Activated T-helper 2 cell treated with anti-CD3 and anti-CD28 coated beads, Interferon-gamma antibody, Interleukin-2, Interleukin-4, amounts not matched to agents 10 μg/mL and 5 μg/mL and 100 μg/mL, durations not matched to agents 14 hours and 24 hours and 36 hours (primary cell): ENCODE results near the gene ZDHHC24. TPM values are rescaled to one million over a fixed set of nuclear protein-coding genes. Genes with fewer than 3 reads are reported as not detected.
"Not testable (repeated sequence)": the region's sequence is repeated elsewhere in the genome, so short reads cannot be mapped to it uniquely, and the experiment has no call there.

ENCODE experiments used
- DNase-seq: peaks from one replicate; pipeline ENCODE4 v3.0.0; 2021; ENCODE audit warnings: low spot score
- H3K27ac Mint-ChIP-seq: one replicate; pipeline ENCODE4 v1.8.0; 2021; ENCODE audit warnings: mixed read lengths
- H3K27me3 Mint-ChIP-seq: one replicate; pipeline ENCODE4 v1.8.0; 2021; ENCODE audit warnings: low read depth, mixed read lengths
- H3K36me3 Mint-ChIP-seq: one replicate; pipeline ENCODE4 v1.8.0; 2021; ENCODE audit warnings: low read depth, mixed read lengths
- H3K4me1 Mint-ChIP-seq: one replicate; pipeline ENCODE4 v1.8.0; 2021; ENCODE audit warnings: low read depth, mixed read lengths
- H3K4me3 Mint-ChIP-seq: one replicate; pipeline ENCODE4 v1.8.0; 2021; ENCODE audit warnings: low read depth, mild to moderate bottlenecking, moderate library complexity, mixed read lengths
- H3K9me3 Mint-ChIP-seq: one replicate; pipeline ENCODE4 v1.8.0; 2021; ENCODE audit warnings: mixed read lengths
- intact Hi-C: fragments of 100-400 bp; cut with micrococcal nuclease; formaldehyde crosslinking; loops from one replicate; pipeline ENCODE4 v1.15.1; 2023
- total RNA-seq: library from RNA; stranded (reverse); gene quantifications from 2 replicates; pipeline ENCODE4 v1.2.3, GENCODE V29; 2022

Gene ZDHHC24, protein sequence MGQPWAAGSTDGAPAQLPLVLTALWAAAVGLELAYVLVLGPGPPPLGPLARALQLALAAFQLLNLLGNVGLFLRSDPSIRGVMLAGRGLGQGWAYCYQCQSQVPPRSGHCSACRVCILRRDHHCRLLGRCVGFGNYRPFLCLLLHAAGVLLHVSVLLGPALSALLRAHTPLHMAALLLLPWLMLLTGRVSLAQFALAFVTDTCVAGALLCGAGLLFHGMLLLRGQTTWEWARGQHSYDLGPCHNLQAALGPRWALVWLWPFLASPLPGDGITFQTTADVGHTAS
- total RNA-seq: 14.0 and 14.4 TPM in 2 replicates

DNA sequence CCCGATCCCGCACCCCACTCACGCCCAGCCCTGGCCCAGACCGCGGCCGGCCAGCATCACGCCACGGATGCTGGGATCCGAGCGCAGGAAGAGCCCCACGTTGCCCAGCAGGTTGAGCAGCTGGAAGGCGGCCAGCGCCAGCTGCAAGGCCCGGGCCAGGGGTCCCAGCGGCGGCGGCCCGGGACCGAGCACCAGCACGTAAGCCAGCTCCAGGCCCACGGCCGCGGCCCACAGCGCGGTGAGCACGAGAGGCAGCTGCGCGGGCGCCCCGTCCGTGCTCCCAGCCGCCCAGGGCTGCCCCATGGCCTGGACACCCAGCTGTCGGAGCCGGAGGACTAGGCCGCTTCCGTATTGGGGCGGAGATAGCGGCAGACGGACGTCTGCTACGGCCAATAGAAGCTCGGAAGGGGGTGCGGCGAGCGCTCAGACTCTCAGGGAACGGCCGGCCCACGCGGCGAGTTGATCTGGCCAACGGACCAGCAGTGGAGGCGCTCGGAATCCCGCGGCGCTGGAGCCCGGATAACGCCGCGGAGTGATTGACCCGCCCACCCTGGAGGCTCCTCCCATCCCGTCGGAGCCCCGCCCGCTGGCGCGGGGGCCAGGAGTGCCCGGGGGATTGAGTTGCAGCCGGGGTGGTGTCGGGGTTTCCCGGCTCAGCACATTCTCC is at the start of gene ZDHHC24:
Gene ZDHHC24, minus strand, starts transcription at position 348 of the 667 bp plus-strand sequence. Its CDS starts 45 bp downstream, at position 303.
- peaks cover 15% of the 10 kb centered on the region for H3K27me3 Mint-ChIP-seq
- peaks cover 21% of the 10 kb centered on the region for H3K36me3 Mint-ChIP-seq

DNA sequence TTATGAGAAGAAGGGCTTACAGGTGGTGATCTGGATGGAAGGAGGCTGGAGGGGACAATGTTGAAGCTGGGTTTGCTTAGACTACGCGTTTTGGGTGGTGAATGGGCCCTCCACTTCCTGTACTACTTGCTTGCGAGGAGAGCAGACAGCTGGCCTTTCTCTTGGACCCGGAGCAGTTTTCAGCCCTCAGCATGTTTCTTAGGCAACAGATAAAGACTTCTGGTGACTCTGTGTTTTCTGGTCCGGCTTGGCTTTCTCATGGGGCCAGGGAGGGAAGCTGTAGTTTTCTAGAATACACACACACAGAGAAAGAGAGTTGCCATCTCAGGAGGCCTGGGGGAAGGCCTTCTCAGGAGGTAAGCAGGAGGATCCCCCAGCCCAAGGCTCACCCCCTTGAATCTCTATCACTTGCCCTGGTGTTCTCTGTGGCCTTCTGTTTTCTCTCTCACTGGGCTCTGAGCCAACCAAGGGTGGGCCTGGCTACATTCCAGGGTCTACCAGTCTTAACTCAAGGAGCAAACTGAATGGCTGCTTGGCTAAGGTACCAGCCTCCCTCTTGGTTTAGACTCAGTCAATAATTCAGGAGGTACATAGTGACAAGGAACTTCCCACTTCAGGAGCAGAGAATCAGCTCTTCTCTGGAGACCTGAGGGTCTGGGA is 49.5 kb upstream of the ZDHHC24 start:
- intact Hi-C loops: no loop called here

More for the DNA sequence above, at the start of gene ZDHHC24:
- intact Hi-C loops: loop anchor here (2.0 kb wide), 1 partner anchor 71 kb away; the partner anchor contains the start of gene RBM14
- Mint-ChIP-seq H3K4me1 (peaks cover 24% of the 10 kb centered on the region), H3K27ac (peak within 1 kb of the TSS; percentile 58), H3K9me3 (no peaks in the 10 kb centered on the region), H3K4me3 (peak within 1 kb of the TSS; percentile 86)
- peak; percentile 87 for DNase-seq

DNA sequence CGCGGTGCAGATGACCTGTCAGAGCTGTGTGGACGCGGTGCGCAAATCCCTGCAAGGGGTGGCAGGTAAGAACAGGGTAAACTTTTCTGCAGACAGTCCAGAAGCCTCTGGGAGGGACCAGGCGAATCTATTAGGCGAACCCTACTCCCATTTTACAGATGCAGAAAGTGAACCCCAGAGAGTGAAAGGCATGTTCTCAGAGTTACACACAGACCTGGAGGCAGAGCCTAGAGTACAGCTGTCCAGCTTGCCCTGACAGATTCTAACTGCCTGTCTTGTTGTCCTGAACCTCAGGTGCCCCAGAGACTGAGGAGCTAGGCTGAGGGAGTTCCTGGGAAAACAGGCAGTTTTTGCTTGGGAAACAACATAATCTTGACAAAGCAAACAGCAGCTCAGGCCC is 47.8 kb upstream of the ZDHHC24 start:
- Mint-ChIP-seq H3K4me3 (peak overlapping the region; percentile 98), H3K4me1 (peaks cover 16% of the 10 kb centered on the region), H3K27ac (no peak overlapping the region), H3K27me3 (no peaks in the 10 kb centered on the region), H3K36me3 (peaks cover 1% of the 10 kb centered on the region), H3K9me3 (no peaks in the 10 kb centered on the region)
- intact Hi-C loops: loop anchor here (1.0 to 2.0 kb wide), 2 partner anchors 23 to 45 kb away; partner anchors contain the start of genes RBM14 and RBM4
- no peak for DNase-seq

More for the DNA sequence above, 49.5 kb upstream of the ZDHHC24 start:
- Mint-ChIP-seq H3K27me3 (no peaks in the 10 kb centered on the region), H3K4me3 (peak overlapping the region; percentile 51), H3K4me1 (peaks cover 16% of the 10 kb centered on the region), H3K27ac (peak overlapping the region; percentile 3), H3K9me3 (no peaks in the 10 kb centered on the region), H3K36me3 (peaks cover 8% of the 10 kb centered on the region)
- DNase-seq: no peak

DNA sequence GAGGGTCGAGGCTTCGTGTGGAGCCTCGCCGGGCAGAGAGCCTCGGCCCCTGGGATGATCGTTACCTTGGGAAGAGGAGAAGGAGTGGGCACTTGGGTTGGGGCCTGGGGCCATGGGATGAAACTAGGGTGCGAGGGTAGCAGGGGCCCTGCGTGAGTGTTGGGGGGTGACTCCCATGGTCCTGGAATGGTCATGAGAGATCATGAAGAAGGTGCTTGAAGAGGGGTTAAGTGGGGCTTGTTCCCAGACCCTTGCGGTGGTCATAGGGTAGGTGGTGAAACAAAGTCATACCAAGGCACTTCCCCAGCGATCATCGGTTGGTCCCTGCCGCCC is 47.4 kb upstream of the ZDHHC24 start:
- H3K27me3 Mint-ChIP-seq: no peaks in the 10 kb centered on the region
- peak overlapping the region; percentile 94 for H3K27ac Mint-ChIP-seq
- H3K36me3 Mint-ChIP-seq: no peaks in the 10 kb centered on the region
- no peaks in the 10 kb centered on the region for H3K9me3 Mint-ChIP-seq
- no peak for DNase-seq
- peaks cover 16% of the 10 kb centered on the region for H3K4me1 Mint-ChIP-seq
- intact Hi-C loops: loop anchor here (1.0 to 2.0 kb wide), 2 partner anchors 23 to 46 kb away; partner anchors contain the start of genes RBM14 and RBM4
- peak overlapping the region; percentile 98 for H3K4me3 Mint-ChIP-seq

DNA sequence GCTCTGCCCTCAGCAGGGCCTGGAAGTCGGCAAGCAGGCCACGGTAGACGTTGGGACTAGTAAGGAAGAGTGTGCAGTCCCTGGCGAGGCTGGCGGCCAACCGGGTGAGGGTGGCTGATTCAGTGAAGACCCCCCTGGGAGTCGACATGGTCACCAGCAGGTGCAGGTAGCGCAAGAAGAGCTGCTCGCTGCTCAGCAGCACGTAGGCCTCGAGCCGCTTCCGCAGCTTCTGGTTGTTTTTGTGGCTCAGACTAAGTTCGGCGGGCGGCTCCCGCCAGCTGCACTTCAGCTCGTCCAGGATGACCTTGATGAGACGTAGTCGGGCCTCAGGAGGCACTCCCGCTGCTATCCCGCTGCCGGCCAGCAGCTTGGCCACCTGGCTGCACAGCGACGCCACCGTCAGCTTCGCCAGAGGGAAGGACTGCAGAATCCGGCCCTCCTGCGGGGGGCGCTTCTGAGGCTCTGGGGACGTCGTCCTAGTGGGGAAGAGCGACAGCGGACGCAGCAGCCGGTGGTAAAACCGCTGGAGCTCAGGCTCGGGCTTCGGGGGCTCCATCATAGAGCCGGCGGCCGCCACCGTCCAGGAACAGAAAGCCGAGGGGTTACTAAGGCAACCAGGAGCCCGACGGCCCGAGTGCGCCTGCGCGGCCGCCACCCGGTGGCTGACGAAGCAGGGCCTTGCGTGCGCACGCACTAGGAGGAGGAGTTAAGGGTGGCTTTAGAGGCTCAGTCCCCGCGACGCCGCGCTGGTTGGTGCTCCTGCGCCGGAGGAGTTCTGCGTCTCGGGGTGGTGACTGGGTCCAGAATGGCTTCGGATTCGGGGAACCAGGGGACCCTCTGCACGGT is 46.8 kb upstream of the ZDHHC24 start, which contains the start of the genes CCDC87 and CCS:
Gene CCDC87, minus strand, starts transcription at position 607 of the 846 bp plus-strand sequence. Its CDS starts 48 bp downstream, at position 559.
Gene CCS, plus strand, starts transcription at position 729 of the 846 bp plus-strand sequence. Its CDS starts 77 bp downstream, at position 806.
- intact Hi-C loops: loop anchor here (1.0 to 2.0 kb wide), 2 partner anchors 24 to 46 kb away; partner anchors contain the start of genes RBM14 and RBM4
- Mint-ChIP-seq H3K4me3 (peak within 1 kb of the TSS; percentile 98), H3K4me1 (peaks cover 16% of the 10 kb centered on the region), H3K27ac (peak within 1 kb of the TSS; percentile 94), H3K36me3 (no peaks in the 10 kb centered on the region), H3K9me3 (no peaks in the 10 kb centered on the region), H3K27me3 (no peaks in the 10 kb centered on the region)
- peak; percentile 96 for DNase-seq

DNA sequence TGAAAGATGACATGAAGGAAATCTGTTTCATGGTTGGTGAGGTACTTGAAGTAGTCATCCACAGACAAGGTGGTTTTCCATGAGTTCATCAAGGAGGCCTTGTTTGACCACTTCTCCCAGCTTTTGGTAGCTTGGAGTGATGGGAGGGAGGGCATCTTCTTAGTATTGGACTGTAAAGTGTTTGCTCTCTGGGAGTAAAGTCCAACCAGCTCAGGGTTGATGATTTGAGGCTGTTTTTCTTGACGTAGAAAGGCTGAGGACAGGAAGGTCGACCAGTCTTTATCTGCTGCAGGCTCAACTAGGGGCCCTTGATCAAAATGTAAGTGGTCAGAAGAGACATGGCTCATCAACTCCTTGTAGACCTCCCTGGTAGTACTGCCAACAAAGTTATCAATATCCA is 45.3 kb upstream of the ZDHHC24 start:
- no peaks in the 10 kb centered on the region for H3K9me3 Mint-ChIP-seq
- no peak overlapping the region for H3K27ac Mint-ChIP-seq
- H3K4me3 Mint-ChIP-seq: no peak overlapping the region
- intact Hi-C loops: no loop called here
- no peaks in the 10 kb centered on the region for H3K36me3 Mint-ChIP-seq
- no peak for DNase-seq
- H3K27me3 Mint-ChIP-seq: no peaks in the 10 kb centered on the region
- H3K4me1 Mint-ChIP-seq: peaks cover 16% of the 10 kb centered on the region

DNA sequence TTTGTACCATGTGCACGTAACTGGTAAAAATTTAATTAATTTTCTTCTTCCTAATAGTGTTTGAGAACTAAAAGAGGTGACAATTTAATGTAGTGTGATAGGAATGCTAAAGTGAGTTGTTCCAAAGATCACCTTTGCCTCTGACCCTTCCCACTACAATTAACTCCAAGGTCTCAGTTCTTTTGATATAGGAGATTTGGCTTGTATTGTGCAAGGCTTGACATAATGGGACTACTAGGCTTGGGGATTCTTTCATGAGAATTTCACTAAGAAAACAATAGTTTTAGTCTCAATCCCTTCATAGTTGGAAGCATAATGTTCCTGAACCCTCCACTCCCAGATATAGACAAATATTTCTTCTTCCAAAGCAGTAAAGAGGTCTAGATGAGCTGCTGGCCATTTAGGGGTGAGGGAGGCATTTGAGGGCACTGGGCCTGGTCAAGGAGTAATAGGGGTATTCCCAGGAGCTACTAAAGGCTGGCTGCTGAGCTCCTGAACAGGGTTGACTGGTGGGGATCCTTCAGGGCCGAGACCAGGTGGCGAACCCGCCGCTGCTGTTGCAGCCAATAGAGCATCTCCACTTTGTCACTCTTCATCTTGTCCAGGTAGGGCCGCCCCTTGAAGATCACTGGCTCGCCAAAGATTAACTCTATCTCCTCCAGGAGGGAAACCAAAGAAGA is 44.3 kb upstream of the ZDHHC24 start:
- H3K4me1 Mint-ChIP-seq: peaks cover 12% of the 10 kb centered on the region
- H3K36me3 Mint-ChIP-seq: no peaks in the 10 kb centered on the region
- no peaks in the 10 kb centered on the region for H3K27me3 Mint-ChIP-seq
- H3K27ac Mint-ChIP-seq: no peak overlapping the region
- no peak overlapping the region for H3K4me3 Mint-ChIP-seq
- no peak for DNase-seq
- intact Hi-C loops: no loop called here
- no peaks in the 10 kb centered on the region for H3K9me3 Mint-ChIP-seq

DNA sequence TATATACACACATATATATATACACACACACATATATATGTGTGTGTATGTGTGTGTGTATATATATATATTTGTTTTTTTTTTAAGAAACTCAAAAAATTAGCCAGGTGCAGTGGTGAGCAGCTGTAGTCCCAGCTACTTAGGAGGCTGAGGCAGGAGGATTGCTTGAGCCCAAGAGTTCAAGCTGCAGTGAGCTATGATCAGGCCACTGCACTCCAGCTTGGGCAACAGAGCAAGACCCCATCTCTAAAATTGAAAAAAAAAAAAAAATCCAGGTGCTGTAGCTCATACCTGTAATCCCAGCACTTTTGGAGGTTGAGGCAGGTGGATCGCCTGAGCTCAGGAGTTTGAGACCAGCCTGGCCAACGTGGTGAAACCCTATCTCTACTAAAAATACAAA is 43.5 kb upstream of the ZDHHC24 start:
- intact Hi-C loops, H3K9me3 Mint-ChIP-seq, H3K27me3 Mint-ChIP-seq: not testable (repeated sequence)

DNA sequence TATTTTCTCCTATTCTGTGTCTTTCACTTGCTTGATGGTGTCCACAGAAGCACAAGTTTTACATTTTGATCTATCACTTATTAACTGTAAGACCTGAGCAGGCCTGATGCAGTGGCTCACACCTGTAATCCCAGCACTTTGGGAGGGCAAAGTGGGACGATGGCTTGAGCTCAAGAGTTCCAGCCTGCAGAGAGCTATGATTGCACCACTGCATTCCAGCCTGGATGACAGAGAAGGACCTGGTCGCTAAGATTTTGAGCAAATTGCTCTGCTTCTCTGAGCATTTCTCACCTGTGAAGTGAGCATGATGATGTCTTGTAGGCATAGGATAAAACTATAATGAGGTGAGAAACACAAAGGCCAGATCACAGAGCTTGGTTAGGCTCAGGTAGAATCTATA is 40.3 kb upstream of the ZDHHC24 start:
- no peaks in the 10 kb centered on the region for H3K27me3 Mint-ChIP-seq
- H3K36me3 Mint-ChIP-seq: no peaks in the 10 kb centered on the region
- no peak overlapping the region for H3K4me3 Mint-ChIP-seq
- H3K9me3 Mint-ChIP-seq: peaks cover 6% of the 10 kb centered on the region
- intact Hi-C loops: no loop called here
- no peak overlapping the region for H3K27ac Mint-ChIP-seq
- H3K4me1 Mint-ChIP-seq: no peaks in the 10 kb centered on the region
- DNase-seq: no peak

More for the DNA sequence above, 43.5 kb upstream of the ZDHHC24 start:
- not testable (repeated sequence) for H3K4me3 Mint-ChIP-seq, DNase-seq, H3K4me1 Mint-ChIP-seq, H3K27ac Mint-ChIP-seq, H3K36me3 Mint-ChIP-seq

DNA sequence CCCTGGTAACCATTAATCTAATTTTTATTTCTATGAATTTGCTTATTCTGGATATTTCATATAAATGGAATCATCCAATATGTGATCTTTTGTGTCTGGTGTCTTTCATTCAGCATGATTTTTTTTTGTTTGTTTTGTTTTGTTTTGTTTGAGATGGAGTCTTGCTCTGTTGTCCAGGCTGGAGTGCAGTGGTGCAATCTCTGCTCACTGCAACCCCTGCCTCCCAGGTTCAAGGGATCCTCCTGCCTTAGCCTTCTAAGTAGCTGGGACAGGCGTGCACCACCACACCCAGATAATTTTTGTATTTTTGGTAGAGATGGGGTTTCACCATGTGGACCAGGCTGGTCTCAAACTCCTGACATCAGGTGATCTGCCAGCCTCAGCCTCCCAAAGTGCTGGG is 39.6 kb upstream of the ZDHHC24 start:
- H3K9me3 Mint-ChIP-seq, H3K27ac Mint-ChIP-seq, H3K4me3 Mint-ChIP-seq, DNase-seq, H3K27me3 Mint-ChIP-seq, H3K36me3 Mint-ChIP-seq, H3K4me1 Mint-ChIP-seq, intact Hi-C loops: not testable (repeated sequence)

DNA sequence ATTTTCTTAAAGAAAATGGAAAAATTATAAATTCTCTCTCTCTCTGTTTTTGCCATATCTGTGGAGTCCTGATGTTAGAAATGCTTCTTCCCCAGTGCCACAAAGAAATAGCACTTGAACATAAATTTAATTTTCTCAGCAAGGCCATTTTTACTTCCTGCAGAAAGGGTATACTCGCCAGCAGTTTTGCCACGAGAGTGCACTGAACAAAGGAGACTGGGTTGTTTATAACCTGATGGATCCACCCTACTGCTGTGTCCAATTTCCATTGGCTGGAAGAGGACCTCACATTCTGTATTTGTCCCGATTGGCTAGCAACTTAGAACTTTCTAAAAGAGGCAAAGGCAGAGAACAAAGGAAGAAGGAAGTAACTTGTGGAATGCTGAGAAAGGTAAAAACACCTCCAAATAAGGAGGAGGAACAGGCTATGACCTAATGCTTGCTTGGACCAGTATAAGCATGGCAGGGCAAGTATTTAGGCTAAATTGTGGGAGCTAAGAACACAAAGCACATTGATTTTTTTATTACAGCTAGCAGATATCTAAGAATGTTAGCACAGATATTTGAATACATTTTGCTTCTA is 36.8 kb upstream of the ZDHHC24 start:
- H3K36me3 Mint-ChIP-seq, H3K27me3 Mint-ChIP-seq, H3K9me3 Mint-ChIP-seq, H3K27ac Mint-ChIP-seq, H3K4me3 Mint-ChIP-seq, DNase-seq, intact Hi-C loops: not testable (repeated sequence)
- peaks cover 13% of the 10 kb centered on the region for H3K4me1 Mint-ChIP-seq
